HepG2 (cell line): ENCODE results near the gene NINJ2. TPM values are rescaled to one million over a fixed set of nuclear protein-coding genes. Genes with fewer than 3 reads are reported as not detected.

Experiments
- ELF3 ChIP-seq: IDR thresholded peaks from 2 replicates; pipeline ENCODE4 v1.6.1; 2016; ENCODE audit warnings: missing genetic modification reagents, missing compliant biosample characterization
- ZNF747 ChIP-seq: sonication (generic); formaldehyde crosslinking; IDR thresholded peaks from 2 replicates; pipeline ENCODE4 v1.8.1; 2023; ENCODE audit warnings: missing genetic modification reagents, mild to moderate bottlenecking, borderline replicate concordance
- polyA plus RNA-seq, 8 experiments: library from polyadenylated mRNA; depleted of rRNA in 3 of 8; stranded (reverse) in 7 of 8; unstranded in 1 of 8; fragments of >200 nt; fragmentation: Illumina TruSeq in 4 of 8; extraction: Trizol in 4 of 8; gene quantifications; 2 replicates each; pipeline versions ENCODE4 v1.2.1 to v1.2.3, GENCODE V29; 2011 to 2016; ENCODE audit warnings: low read depth in 4 of 8, missing spikeins in 1 of 8, mixed read lengths in 1 of 8; ENCODE audit not compliant: insufficient read depth in 1 of 8
- total RNA-seq, 5 experiments: library from RNA; depleted of rRNA; stranded (reverse); fragments of >200 nt; fragmentation: Illumina TruSeq; extraction: Trizol; gene quantifications; 2 replicates each; pipeline ENCODE4 v1.2.3, GENCODE V29; 2016; ENCODE audit warnings: low read depth in 1 of 5
- TF ChIP-seq, protein P1 (sequence below): sonication (generic); formaldehyde crosslinking; IDR thresholded peaks from 2 replicates; pipeline ENCODE4 v1.4.0; 2020; ENCODE audit warnings: missing genetic modification reagents
- TF ChIP-seq, protein P2 (sequence below): sonication (generic); formaldehyde crosslinking; IDR thresholded peaks from 2 replicates; pipeline ENCODE4 v1.5.1; 2020; ENCODE audit warnings: mild to moderate bottlenecking, moderate library complexity, missing genetic modification reagents
- TF ChIP-seq, protein P3 (sequence below): sonication (generic); formaldehyde crosslinking; IDR thresholded peaks from 2 replicates; pipeline ENCODE4 v1.9.0; 2022; ENCODE audit warnings: missing genetic modification reagents, mild to moderate bottlenecking, borderline replicate concordance
- TF ChIP-seq, protein P4 (sequence below): sonication (generic); formaldehyde crosslinking; IDR thresholded peaks from 2 replicates; pipeline ENCODE4 v1.5.1; 2020; ENCODE audit warnings: missing genetic modification reagents, mild to moderate bottlenecking, borderline replicate concordance
- TF ChIP-seq, protein P5 (sequence below): sonication (generic); formaldehyde crosslinking; IDR thresholded peaks from 2 replicates; pipeline ENCODE4 v1.5.1; 2020; ENCODE audit warnings: mild to moderate bottlenecking, missing genetic modification reagents, moderate library complexity
- TF ChIP-seq, protein P6 (sequence below): sonication (generic); formaldehyde crosslinking; IDR thresholded peaks from 2 replicates; pipeline ENCODE4 v1.4.0; 2020; ENCODE audit warnings: mild to moderate bottlenecking, missing genetic modification reagents, borderline replicate concordance

NINJ2 gene
- total and polyA plus RNA-seq, 2 of the 13 experiments (the other 11 are each of a cell fraction or from before 2014, with no cell fraction given): 0.62 to 3.8 TPM

DNA sequence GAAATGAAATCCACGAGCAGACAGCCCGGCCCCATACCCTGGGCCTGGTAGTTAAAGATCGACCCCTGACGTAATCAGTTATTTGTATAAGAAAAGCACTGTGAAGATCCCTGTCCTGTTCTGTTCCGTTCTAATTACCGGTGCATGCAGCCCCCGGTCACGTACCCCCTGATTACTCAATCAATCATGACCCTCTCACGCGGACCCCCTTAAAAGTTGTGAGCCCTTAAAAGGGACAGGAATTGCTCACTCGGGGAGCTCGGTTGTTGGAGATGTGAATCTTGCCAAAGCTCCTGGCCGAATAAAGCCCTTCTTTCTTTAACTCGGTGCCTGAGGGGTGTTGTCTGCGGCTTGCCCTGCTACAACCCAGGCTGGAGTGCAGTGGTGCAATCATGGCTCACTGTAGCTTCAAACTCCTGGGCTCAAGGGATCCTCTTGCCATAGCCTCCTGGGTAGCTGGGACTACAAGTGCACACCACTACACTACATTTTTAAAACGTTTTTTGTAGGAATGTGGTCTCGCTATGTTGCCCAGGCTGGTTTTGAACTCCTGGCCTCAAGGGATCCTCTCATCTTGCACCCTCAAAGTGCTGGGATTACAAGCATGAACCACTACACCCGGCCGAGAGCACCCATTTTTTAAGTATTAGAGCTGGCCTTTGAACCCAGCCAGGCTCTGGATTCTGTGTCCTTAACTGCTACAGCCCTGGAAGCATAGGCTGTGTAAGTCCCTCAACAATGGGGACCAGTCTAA lies 85.1 kb downstream of the NINJ2 start (continued):
- TF ChIP-seq, protein P1, sequence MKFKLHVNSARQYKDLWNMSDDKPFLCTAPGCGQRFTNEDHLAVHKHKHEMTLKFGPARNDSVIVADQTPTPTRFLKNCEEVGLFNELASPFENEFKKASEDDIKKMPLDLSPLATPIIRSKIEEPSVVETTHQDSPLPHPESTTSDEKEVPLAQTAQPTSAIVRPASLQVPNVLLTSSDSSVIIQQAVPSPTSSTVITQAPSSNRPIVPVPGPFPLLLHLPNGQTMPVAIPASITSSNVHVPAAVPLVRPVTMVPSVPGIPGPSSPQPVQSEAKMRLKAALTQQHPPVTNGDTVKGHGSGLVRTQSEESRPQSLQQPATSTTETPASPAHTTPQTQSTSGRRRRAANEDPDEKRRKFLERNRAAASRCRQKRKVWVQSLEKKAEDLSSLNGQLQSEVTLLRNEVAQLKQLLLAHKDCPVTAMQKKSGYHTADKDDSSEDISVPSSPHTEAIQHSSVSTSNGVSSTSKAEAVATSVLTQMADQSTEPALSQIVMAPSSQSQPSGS: peak; percentile 79
- TF ChIP-seq, protein P2, sequence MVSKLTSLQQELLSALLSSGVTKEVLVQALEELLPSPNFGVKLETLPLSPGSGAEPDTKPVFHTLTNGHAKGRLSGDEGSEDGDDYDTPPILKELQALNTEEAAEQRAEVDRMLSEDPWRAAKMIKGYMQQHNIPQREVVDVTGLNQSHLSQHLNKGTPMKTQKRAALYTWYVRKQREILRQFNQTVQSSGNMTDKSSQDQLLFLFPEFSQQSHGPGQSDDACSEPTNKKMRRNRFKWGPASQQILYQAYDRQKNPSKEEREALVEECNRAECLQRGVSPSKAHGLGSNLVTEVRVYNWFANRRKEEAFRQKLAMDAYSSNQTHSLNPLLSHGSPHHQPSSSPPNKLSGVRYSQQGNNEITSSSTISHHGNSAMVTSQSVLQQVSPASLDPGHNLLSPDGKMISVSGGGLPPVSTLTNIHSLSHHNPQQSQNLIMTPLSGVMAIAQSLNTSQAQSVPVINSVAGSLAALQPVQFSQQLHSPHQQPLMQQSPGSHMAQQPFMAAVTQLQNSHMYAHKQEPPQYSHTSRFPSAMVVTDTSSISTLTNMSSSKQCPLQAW (CRISPR knock-in tag): peak; percentile 89
- TF ChIP-seq, protein P3, sequence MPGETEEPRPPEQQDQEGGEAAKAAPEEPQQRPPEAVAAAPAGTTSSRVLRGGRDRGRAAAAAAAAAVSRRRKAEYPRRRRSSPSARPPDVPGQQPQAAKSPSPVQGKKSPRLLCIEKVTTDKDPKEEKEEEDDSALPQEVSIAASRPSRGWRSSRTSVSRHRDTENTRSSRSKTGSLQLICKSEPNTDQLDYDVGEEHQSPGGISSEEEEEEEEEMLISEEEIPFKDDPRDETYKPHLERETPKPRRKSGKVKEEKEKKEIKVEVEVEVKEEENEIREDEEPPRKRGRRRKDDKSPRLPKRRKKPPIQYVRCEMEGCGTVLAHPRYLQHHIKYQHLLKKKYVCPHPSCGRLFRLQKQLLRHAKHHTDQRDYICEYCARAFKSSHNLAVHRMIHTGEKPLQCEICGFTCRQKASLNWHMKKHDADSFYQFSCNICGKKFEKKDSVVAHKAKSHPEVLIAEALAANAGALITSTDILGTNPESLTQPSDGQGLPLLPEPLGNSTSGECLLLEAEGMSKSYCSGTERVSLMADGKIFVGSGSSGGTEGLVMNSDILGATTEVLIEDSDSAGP (CRISPR knock-in tag): peak; percentile 29; the same call in 1 of the 2 replicates
- peak; percentile 62; the same call in 1 of the 2 replicates for TF ChIP-seq ZNF747 (CRISPR knock-in tag)
- TF ChIP-seq, protein P4, sequence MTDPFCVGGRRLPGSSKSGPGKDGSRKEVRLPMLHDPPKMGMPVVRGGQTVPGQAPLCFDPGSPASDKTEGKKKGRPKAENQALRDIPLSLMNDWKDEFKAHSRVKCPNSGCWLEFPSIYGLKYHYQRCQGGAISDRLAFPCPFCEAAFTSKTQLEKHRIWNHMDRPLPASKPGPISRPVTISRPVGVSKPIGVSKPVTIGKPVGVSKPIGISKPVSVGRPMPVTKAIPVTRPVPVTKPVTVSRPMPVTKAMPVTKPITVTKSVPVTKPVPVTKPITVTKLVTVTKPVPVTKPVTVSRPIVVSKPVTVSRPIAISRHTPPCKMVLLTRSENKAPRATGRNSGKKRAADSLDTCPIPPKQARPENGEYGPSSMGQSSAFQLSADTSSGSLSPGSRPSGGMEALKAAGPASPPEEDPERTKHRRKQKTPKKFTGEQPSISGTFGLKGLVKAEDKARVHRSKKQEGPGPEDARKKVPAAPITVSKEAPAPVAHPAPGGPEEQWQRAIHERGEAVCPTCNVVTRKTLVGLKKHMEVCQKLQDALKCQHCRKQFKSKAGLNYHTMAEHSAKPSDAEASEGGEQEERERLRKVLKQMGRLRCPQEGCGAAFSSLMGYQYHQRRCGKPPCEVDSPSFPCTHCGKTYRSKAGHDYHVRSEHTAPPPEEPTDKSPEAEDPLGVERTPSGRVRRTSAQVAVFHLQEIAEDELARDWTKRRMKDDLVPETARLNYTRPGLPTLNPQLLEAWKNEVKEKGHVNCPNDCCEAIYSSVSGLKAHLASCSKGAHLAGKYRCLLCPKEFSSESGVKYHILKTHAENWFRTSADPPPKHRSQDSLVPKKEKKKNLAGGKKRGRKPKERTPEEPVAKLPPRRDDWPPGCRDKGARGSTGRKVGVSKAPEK (CRISPR knock-in tag): 0 out of 2 replicates have a peak, but pooled peaks have one; percentile 57
- TF ChIP-seq, protein P5, sequence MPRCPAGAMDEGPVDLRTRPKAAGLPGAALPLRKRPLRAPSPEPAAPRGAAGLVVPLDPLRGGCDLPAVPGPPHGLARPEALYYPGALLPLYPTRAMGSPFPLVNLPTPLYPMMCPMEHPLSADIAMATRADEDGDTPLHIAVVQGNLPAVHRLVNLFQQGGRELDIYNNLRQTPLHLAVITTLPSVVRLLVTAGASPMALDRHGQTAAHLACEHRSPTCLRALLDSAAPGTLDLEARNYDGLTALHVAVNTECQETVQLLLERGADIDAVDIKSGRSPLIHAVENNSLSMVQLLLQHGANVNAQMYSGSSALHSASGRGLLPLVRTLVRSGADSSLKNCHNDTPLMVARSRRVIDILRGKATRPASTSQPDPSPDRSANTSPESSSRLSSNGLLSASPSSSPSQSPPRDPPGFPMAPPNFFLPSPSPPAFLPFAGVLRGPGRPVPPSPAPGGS (CRISPR knock-in tag): peak; percentile 73; the same call in 1 of the 2 replicates
- TF ChIP-seq ELF3 (CRISPR knock-in tag): peak; percentile 42
- TF ChIP-seq, protein P6, sequence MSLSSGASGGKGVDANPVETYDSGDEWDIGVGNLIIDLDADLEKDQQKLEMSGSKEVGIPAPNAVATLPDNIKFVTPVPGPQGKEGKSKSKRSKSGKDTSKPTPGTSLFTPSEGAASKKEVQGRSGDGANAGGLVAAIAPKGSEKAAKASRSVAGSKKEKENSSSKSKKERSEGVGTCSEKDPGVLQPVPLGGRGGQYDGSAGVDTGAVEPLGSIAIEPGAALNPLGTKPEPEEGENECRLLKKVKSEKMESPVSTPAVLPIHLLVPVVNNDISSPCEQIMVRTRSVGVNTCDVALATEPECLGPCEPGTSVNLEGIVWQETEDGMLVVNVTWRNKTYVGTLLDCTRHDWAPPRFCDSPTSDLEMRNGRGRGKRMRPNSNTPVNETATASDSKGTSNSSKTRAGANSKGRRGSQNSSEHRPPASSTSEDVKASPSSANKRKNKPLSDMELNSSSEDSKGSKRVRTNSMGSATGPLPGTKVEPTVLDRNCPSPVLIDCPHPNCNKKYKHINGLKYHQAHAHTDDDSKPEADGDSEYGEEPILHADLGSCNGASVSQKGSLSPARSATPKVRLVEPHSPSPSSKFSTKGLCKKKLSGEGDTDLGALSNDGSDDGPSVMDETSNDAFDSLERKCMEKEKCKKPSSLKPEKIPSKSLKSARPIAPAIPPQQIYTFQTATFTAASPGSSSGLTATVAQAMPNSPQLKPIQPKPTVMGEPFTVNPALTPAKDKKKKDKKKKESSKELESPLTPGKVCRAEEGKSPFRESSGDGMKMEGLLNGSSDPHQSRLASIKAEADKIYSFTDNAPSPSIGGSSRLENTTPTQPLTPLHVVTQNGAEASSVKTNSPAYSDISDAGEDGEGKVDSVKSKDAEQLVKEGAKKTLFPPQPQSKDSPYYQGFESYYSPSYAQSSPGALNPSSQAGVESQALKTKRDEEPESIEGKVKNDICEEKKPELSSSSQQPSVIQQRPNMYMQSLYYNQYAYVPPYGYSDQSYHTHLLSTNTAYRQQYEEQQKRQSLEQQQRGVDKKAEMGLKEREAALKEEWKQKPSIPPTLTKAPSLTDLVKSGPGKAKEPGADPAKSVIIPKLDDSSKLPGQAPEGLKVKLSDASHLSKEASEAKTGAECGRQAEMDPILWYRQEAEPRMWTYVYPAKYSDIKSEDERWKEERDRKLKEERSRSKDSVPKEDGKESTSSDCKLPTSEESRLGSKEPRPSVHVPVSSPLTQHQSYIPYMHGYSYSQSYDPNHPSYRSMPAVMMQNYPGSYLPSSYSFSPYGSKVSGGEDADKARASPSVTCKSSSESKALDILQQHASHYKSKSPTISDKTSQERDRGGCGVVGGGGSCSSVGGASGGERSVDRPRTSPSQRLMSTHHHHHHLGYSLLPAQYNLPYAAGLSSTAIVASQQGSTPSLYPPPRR: peak; percentile 71; the same call in 1 of the 2 replicates
